ENCODE data around the gene LPAR5. TPM values are rescaled to one million over a fixed set of nuclear protein-coding genes. Genes with fewer than 3 reads are reported as not detected.

Gene LPAR5
- polyA plus RNA-seq, 2 donors: 11.6 to 19.3 TPM

GRCh38 chr12:6570264-6570887, 65.4 kb downstream of the LPAR5 start:
- no peak overlapping the region for H3K4me3 ChIP-seq (ENCODE audit: low read depth in 1 of 2, low read length in 2 of 2)
- H3K36me3 ChIP-seq (ENCODE audit: control insufficient read depth in 2 of 2, insufficient read depth in 2 of 2, low read length in 1 of 2): peaks cover 16 to 18% of the 10 kb centered on the region in 2 donors
- WGBS, 2 donors: 63 to 64% methylated on average over 7 of the region's 7 CpGs
- no peaks in the 10 kb centered on the region for H3K27me3 ChIP-seq (ENCODE audit: control insufficient read depth in 1 of 2, insufficient read depth in 2 of 2, low read length in 2 of 2)
- no peak overlapping the region for H3K27ac ChIP-seq (ENCODE audit: low read depth in 2 of 2, low read length in 1 of 2)
- no peaks in the 10 kb centered on the region for H3K4me1 ChIP-seq (ENCODE audit: control insufficient read depth in 2 of 2, insufficient read depth in 2 of 2, low read length in 1 of 2)
- H3K9me3 ChIP-seq (ENCODE audit: control insufficient read depth in 2 of 2, insufficient read depth in 1 of 2, low read depth in 1 of 2, low read length in 1 of 2): no peaks in the 10 kb centered on the region

GRCh38 chr12:6569786-6570185, 66.0 kb downstream of the LPAR5 start:
- H3K36me3 ChIP-seq (ENCODE audit: control insufficient read depth in 2 of 2, insufficient read depth in 2 of 2, low read length in 1 of 2): peaks cover 16 to 18% of the 10 kb centered on the region in 2 donors

DNA sequence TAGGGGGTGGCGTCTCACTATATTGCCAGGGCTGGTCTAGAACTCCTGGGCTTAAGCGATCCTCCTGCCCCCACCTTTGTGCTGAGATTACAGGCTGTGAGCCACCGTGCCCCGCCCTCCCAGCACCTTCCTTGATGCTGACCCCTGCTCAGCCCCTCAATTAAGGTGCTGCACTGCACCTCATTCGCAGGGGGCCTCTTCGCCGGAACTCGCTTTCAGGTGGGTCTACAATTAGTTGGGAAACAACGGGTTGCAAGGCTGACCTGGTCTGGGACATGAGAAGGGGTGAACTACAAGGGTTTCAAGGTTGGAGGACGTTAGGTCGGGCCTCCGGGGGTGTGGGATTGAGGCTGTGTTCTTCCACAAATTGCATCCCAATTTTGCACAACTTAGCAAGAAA, 66.4 kb downstream of the LPAR5 start:
- no peaks in the 10 kb centered on the region for H3K27me3 ChIP-seq (ENCODE audit: control insufficient read depth in 1 of 2, insufficient read depth in 2 of 2, low read length in 2 of 2)
- peaks cover 11 to 18% of the 10 kb centered on the region in 2 donors for H3K36me3 ChIP-seq (ENCODE audit: control insufficient read depth in 2 of 2, insufficient read depth in 2 of 2, low read length in 1 of 2)
- H3K27ac ChIP-seq (ENCODE audit: low read depth in 2 of 2, low read length in 1 of 2): peak overlapping the region in 1 of 2 donors; percentile 18
- WGBS, 2 donors: 79 to 84% methylated on average over 12 of the region's 12 CpGs
- H3K4me1 ChIP-seq (ENCODE audit: control insufficient read depth in 2 of 2, insufficient read depth in 2 of 2, low read length in 1 of 2): no peaks in the 10 kb centered on the region
- H3K9me3 ChIP-seq (ENCODE audit: control insufficient read depth in 2 of 2, insufficient read depth in 1 of 2, low read depth in 1 of 2, low read length in 1 of 2): no peaks in the 10 kb centered on the region
- no peak overlapping the region for H3K4me3 ChIP-seq (ENCODE audit: low read depth in 1 of 2, low read length in 2 of 2)

More at GRCh38 chr12:6569786-6570185, 66.0 kb downstream of the LPAR5 start:
- H3K4me3 ChIP-seq (ENCODE audit: low read depth in 1 of 2, low read length in 2 of 2): no peak overlapping the region
- no peaks in the 10 kb centered on the region for H3K9me3 ChIP-seq (ENCODE audit: control insufficient read depth in 2 of 2, insufficient read depth in 1 of 2, low read depth in 1 of 2, low read length in 1 of 2)
- 67 to 80% methylated on average over 7 of the region's 7 CpGs for WGBS, 2 donors
- H3K27me3 ChIP-seq (ENCODE audit: control insufficient read depth in 1 of 2, insufficient read depth in 2 of 2, low read length in 2 of 2): no peaks in the 10 kb centered on the region
- no peak overlapping the region for H3K27ac ChIP-seq (ENCODE audit: low read depth in 2 of 2, low read length in 1 of 2)
- H3K4me1 ChIP-seq (ENCODE audit: control insufficient read depth in 2 of 2, insufficient read depth in 2 of 2, low read length in 1 of 2): no peaks in the 10 kb centered on the region

Other genes with a start within 250 kb of the LPAR5 start
- gene CD27, start 191.0 kb downstream of the LPAR5 start, polyA plus RNA-seq: under 1 TPM; 0.84 to 0.98 TPM
- 10 to 100 TPM in 1 of 2 donors, 1 to 10 TPM in 1; 8.9 to 11.9 TPM for gene TAPBPL, start 183.9 kb downstream of the LPAR5 start, polyA plus RNA-seq
- gene VAMP1, start 165.3 kb downstream of the LPAR5 start, polyA plus RNA-seq: 1 to 10 TPM; 4.3 to 6.6 TPM
- gene MRPL51, start 142.7 kb downstream of the LPAR5 start, polyA plus RNA-seq: 100 to 1,000 TPM in 1 of 2 donors, 10 to 100 TPM in 1; 60.7 to 124 TPM
- 10 to 100 TPM; 10.2 to 13.7 TPM for gene NCAPD2, start 141.9 kb downstream of the LPAR5 start, polyA plus RNA-seq
- gene GAPDH, start 101.4 kb downstream of the LPAR5 start, polyA plus RNA-seq: 1,000 to 10,000 TPM; 2,765 to 3,567 TPM
- gene IFFO1, start 79.9 kb downstream of the LPAR5 start, polyA plus RNA-seq: 1 to 10 TPM; 5.7 TPM
- 10 to 100 TPM; 26.3 to 41.6 TPM for gene NOP2, start 67.7 kb downstream of the LPAR5 start, polyA plus RNA-seq
- 100 to 1,000 TPM in 1 of 2 donors, 10 to 100 TPM in 1; 79.3 to 116 TPM for gene CHD4, start 28.6 kb downstream of the LPAR5 start, polyA plus RNA-seq
- gene ACRBP, start 11.5 kb upstream of the LPAR5 start, polyA plus RNA-seq: under 1 TPM; 0.32 to 0.84 TPM
- gene ING4, start 27.2 kb upstream of the LPAR5 start, polyA plus RNA-seq: 10 to 100 TPM; 15.2 to 24.7 TPM
- 10 to 100 TPM; 22.2 to 26.9 TPM for gene ZNF384, start 53.4 kb upstream of the LPAR5 start, polyA plus RNA-seq
- gene PIANP, start 64.9 kb upstream of the LPAR5 start, polyA plus RNA-seq: under 1 TPM; 0.10 to 0.28 TPM
- 10 to 100 TPM; 34.7 to 55.4 TPM for gene COPS7A, start 88.1 kb upstream of the LPAR5 start, polyA plus RNA-seq
- 100 to 1,000 TPM; 117 to 158 TPM for gene MLF2, start 117.2 kb upstream of the LPAR5 start, polyA plus RNA-seq
- 100 to 1,000 TPM; 249 to 449 TPM for gene PTMS, start 130.4 kb upstream of the LPAR5 start, polyA plus RNA-seq
- gene LAG3, start 136.6 kb upstream of the LPAR5 start, polyA plus RNA-seq: 1 to 10 TPM in 1 of 2 donors, under 1 TPM in 1; 0.88 to 1.1 TPM
- gene CD4, start 153.6 kb upstream of the LPAR5 start, polyA plus RNA-seq: 1 to 10 TPM; 1.4 to 2.3 TPM
- 1 to 10 TPM; 2.1 to 2.5 TPM for gene GPR162, start 185.9 kb upstream of the LPAR5 start, polyA plus RNA-seq
- gene P3H3, start 192.4 kb upstream of the LPAR5 start, polyA plus RNA-seq: 1 to 10 TPM; 3.4 to 3.9 TPM
- 1 to 10 TPM; 1.1 to 1.3 TPM for gene GNB3, start 205.0 kb upstream of the LPAR5 start, polyA plus RNA-seq
- gene CDCA3, start 215.3 kb upstream of the LPAR5 start, polyA plus RNA-seq: 10 to 100 TPM; 14.6 to 19.3 TPM
- 10 to 100 TPM; 21.4 to 40.7 TPM for gene USP5, start 216.2 kb upstream of the LPAR5 start, polyA plus RNA-seq
- 100 to 1,000 TPM; 404 to 939 TPM for gene TPI1, start 231.6 kb upstream of the LPAR5 start, polyA plus RNA-seq
- gene SPSB2, start 237.3 kb upstream of the LPAR5 start, polyA plus RNA-seq: 1 to 10 TPM; 5.7 to 7.0 TPM

Data from esophagus (tissue), 2 donors.